Measurements from ENCODE around the gene MED12L. TPM values are rescaled to one million over a fixed set of nuclear protein-coding genes. Genes with fewer than 3 reads are reported as not detected.

MED12L gene
- total RNA-seq, 1 experiment from 2014 or later: 14.9 TPM

DNA sequence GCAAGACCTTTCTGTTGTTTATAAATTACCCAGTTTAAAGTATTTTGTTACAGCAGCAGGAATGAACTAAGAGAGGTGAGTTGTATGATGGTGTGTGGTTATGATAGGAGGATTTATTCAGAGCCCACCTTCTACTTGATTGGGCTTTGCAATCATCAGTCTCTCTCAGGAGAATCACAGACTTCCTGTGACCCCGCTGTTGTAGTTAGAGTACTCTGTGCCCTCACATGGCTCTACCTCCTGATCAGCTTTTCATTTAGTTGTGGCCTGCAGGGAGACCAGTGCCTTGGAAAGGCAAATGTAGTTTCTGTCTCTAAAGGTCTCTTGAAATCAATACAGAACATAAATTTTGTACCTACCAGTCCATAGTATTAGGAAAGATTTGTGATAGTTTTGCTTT is 200.5 kb downstream of the MED12L start:
- no peak overlapping the region for H3K27ac ChIP-seq (ENCODE audit: insufficient read length, low read depth, low read length)
- no peak overlapping the region for H3K23ac ChIP-seq (ENCODE audit: insufficient read length, low read depth, low read length)
- Mint-ChIP-seq H3K4me1 (peaks cover 5% of the 10 kb centered on the region in 2 experiments), H3K9me3 (no peaks in the 10 kb centered on the region), H3K27ac (no peak overlapping the region), H3K36me3 (ENCODE audit: insufficient read depth in 1 of 3, low read depth in 3 of 3) (no peaks in the 10 kb centered on the region), H3K27me3 (ENCODE audit: low read depth) (no peaks in the 10 kb centered on the region), H3K4me3 (no peak overlapping the region)
- H3K79me1 ChIP-seq (ENCODE audit: insufficient read depth, low read depth, low read length, poor library complexity, severe bottlenecking): no peaks in the 10 kb centered on the region
- no peak overlapping the region for H3K18ac ChIP-seq (ENCODE audit: insufficient read length, low read depth, low read length)
- H3K79me2 ChIP-seq (ENCODE audit: insufficient read depth, low read length): no peaks in the 10 kb centered on the region
- H3K9me3 ChIP-seq (ENCODE audit: control insufficient read depth, low read depth, low read length): no peaks in the 10 kb centered on the region
- no peak overlapping the region for H2BK15ac ChIP-seq (ENCODE audit: low read depth, low read length)
- no peak overlapping the region for H2BK20ac ChIP-seq (ENCODE audit: low read depth, low read length, poor library complexity, severe bottlenecking)
- H4K5ac ChIP-seq (ENCODE audit: insufficient read length, low read depth, low read length): no peak overlapping the region
- no peak overlapping the region for H2BK120ac ChIP-seq (ENCODE audit: low read depth, low read length, poor library complexity, severe bottlenecking)
- no peak overlapping the region for H2AK5ac ChIP-seq (ENCODE audit: insufficient read length, low read length)
- H3K4ac ChIP-seq (ENCODE audit: low read depth, low read length): no peak overlapping the region
- H3K14ac ChIP-seq (ENCODE audit: insufficient read depth, low read length): no peak overlapping the region
- no peak overlapping the region for H2BK12ac ChIP-seq (ENCODE audit: insufficient read length, low read depth, low read length)
- no peak overlapping the region for H4K8ac ChIP-seq (replicated peaks; ENCODE audit: insufficient read length, low read depth, low read length)
- TF ChIP-seq, protein P1, sequence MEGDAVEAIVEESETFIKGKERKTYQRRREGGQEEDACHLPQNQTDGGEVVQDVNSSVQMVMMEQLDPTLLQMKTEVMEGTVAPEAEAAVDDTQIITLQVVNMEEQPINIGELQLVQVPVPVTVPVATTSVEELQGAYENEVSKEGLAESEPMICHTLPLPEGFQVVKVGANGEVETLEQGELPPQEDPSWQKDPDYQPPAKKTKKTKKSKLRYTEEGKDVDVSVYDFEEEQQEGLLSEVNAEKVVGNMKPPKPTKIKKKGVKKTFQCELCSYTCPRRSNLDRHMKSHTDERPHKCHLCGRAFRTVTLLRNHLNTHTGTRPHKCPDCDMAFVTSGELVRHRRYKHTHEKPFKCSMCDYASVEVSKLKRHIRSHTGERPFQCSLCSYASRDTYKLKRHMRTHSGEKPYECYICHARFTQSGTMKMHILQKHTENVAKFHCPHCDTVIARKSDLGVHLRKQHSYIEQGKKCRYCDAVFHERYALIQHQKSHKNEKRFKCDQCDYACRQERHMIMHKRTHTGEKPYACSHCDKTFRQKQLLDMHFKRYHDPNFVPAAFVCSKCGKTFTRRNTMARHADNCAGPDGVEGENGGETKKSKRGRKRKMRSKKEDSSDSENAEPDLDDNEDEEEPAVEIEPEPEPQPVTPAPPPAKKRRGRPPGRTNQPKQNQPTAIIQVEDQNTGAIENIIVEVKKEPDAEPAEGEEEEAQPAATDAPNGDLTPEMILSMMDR (conservative IDR thresholded peaks at IDR 0.05): no peak
- no peaks in the 10 kb centered on the region for H4K20me1 ChIP-seq (ENCODE audit: control insufficient read depth, insufficient read depth, insufficient read length)
- H3T11ph ChIP-seq (ENCODE audit: low read length): no peak overlapping the region
- H3K4me2 ChIP-seq (ENCODE audit: insufficient read depth, insufficient read length, low read length): no peak overlapping the region
- H3K9ac ChIP-seq (ENCODE audit: extremely low read depth, insufficient read length, low read length): no peak overlapping the region
- no peaks in the 10 kb centered on the region for H3K4me1 ChIP-seq (ENCODE audit: insufficient read depth, low read length)
- no CpG with 5 or more reads among the region's 1 CpG for WGBS (ENCODE audit: extremely low coverage, insufficient read length, low lambda C conversion rate)
- no peak overlapping the region for H2BK5ac ChIP-seq (ENCODE audit: insufficient read length, low read length)
- no peaks in the 10 kb centered on the region for H3K27me3 ChIP-seq (ENCODE audit: insufficient read depth, low read length)
- H3K56ac ChIP-seq (ENCODE audit: insufficient read length, low read depth, low read length): no peak overlapping the region
- DNase-seq: no peak
- no peak overlapping the region for H2AFZ ChIP-seq (ENCODE audit: low read length)
- H3K23me2 ChIP-seq (ENCODE audit: insufficient read length, low read depth, low read length, poor library complexity, severe bottlenecking): no peaks in the 10 kb centered on the region
- no peak overlapping the region for H4K91ac ChIP-seq (ENCODE audit: insufficient read length, low read depth, low read length)

Data from H9 (cell line).